Fibroblast of skin of abdomen (primary cell): Measurements from ENCODE around the gene TRPM3.

Source experiments
- DNase-seq: peaks from one replicate; pipeline ENCODE4 v3.0.0-alpha.2; 2013

Gene TRPM3

GRCh38 chr9:71097671-71098070 lies 23.8 kb downstream of the TRPM3 start:
- no peak for DNase-seq

GRCh38 chr9:71096421-71097108 lies 24.9 kb downstream of the TRPM3 start:
- no peak for DNase-seq

- no peak for DNase-seq
Observed at GRCh38 chr9:71094708-71095251, 26.6 kb downstream of the TRPM3 start.

- DNase-seq: no peak
Observed at GRCh38 chr9:71090896-71091295, 30.5 kb downstream of the TRPM3 start.

- peak; percentile 59 for DNase-seq
Observed at GRCh38 chr9:71079451-71079850, 42.0 kb downstream of the TRPM3 start.

GRCh38 chr9:71076096-71076495 lies 45.3 kb downstream of the TRPM3 start:
- DNase-seq: no peak

GRCh38 chr9:71073494-71073893 lies 47.9 kb downstream of the TRPM3 start:
- DNase-seq: no peak

GRCh38 chr9:71072587-71072986 lies 48.8 kb downstream of the TRPM3 start:
- no peak for DNase-seq

GRCh38 chr9:71071633-71072032 lies 49.8 kb downstream of the TRPM3 start:
- DNase-seq: no peak

- no peak for DNase-seq
Observed at GRCh38 chr9:71058660-71059059, 62.8 kb downstream of the TRPM3 start.

- DNase-seq: no peak
Observed at GRCh38 chr9:71052287-71052686, 69.1 kb downstream of the TRPM3 start.

- DNase-seq: no peak
Observed at GRCh38 chr9:71048280-71048679, 73.1 kb downstream of the TRPM3 start.

- DNase-seq: no peak
Observed at GRCh38 chr9:71042448-71042990, 78.9 kb downstream of the TRPM3 start.

- no peak for DNase-seq
Observed at GRCh38 chr9:71037521-71037920, 83.9 kb downstream of the TRPM3 start.

- DNase-seq: no peak
Observed at GRCh38 chr9:71036501-71036900, 84.9 kb downstream of the TRPM3 start.

- DNase-seq: no peak
Observed at GRCh38 chr9:71032779-71033178, 88.6 kb downstream of the TRPM3 start.

GRCh38 chr9:71025728-71026127 lies 95.7 kb downstream of the TRPM3 start:
- peak; percentile 0 for DNase-seq

GRCh38 chr9:71025201-71025600 lies 96.2 kb downstream of the TRPM3 start:
- peak; percentile 21 for DNase-seq

- DNase-seq: no peak
Observed at GRCh38 chr9:71010258-71010657, 111.2 kb downstream of the TRPM3 start.

- no peak for DNase-seq
Observed at GRCh38 chr9:71005456-71005855, 116.0 kb downstream of the TRPM3 start.

- DNase-seq: no peak
Observed at GRCh38 chr9:71004196-71004595, 117.2 kb downstream of the TRPM3 start.

- no peak for DNase-seq
Observed at GRCh38 chr9:71003346-71003745, 118.1 kb downstream of the TRPM3 start.

- no peak for DNase-seq
Observed at GRCh38 chr9:71001780-71002386, 119.5 kb downstream of the TRPM3 start.

- DNase-seq: peak; percentile 46
Observed at GRCh38 chr9:70998962-70999361, 122.5 kb downstream of the TRPM3 start.
